ENCODE data around the gene SMIM35.

Gene SMIM35

GRCh38 chr11:118112711-118113430, 26.1 kb upstream of the SMIM35 start:
- no peak overlapping the region for H3K4me3 ChIP-seq
- H3K27ac ChIP-seq = no peak overlapping the region
- no peak overlapping the region for H3K9ac ChIP-seq (ENCODE audit: insufficient read length)
- no peaks in the 10 kb centered on the region for H3K9me3 ChIP-seq (ENCODE audit: low read depth, low read length)
- DNase-seq (ENCODE audit: low read depth, low spot score) = no peak
- TF ChIP-seq POLR2AphosphoS5 (IDR thresholded peaks at IDR 0.05; ENCODE audit: borderline replicate concordance, low read depth, low read length) (no peak), EZH2 (IDR thresholded peaks at IDR 0.05) (no peak), FOXP2 (optimal IDR thresholded peaks at IDR 0.05; ENCODE audit: control extremely low read depth, extremely low read length, insufficient read depth) (no peak)
- no peaks in the 10 kb centered on the region for H3K36me3 ChIP-seq (ENCODE audit: insufficient read depth, low read length)

GRCh38 chr11:118111744-118112035, 24.9 kb upstream of the SMIM35 start:
- H3K9me3 ChIP-seq (ENCODE audit: low read depth, low read length) = no peaks in the 10 kb centered on the region
- TF ChIP-seq FOXP2 (optimal IDR thresholded peaks at IDR 0.05; ENCODE audit: control extremely low read depth, extremely low read length, insufficient read depth) = no peak
- no peak for TF ChIP-seq POLR2AphosphoS5 (IDR thresholded peaks at IDR 0.05; ENCODE audit: borderline replicate concordance, low read depth, low read length)
- TF ChIP-seq EZH2 (IDR thresholded peaks at IDR 0.05) = no peak
- H3K36me3 ChIP-seq (ENCODE audit: insufficient read depth, low read length) = no peaks in the 10 kb centered on the region
- H3K27ac ChIP-seq = no peak overlapping the region
- no peak for DNase-seq (ENCODE audit: low read depth, low spot score)
- H3K4me3 ChIP-seq = no peak overlapping the region
- no peak overlapping the region for H3K9ac ChIP-seq (ENCODE audit: insufficient read length)

- no peak for TF ChIP-seq POLR2AphosphoS5 (IDR thresholded peaks at IDR 0.05; ENCODE audit: borderline replicate concordance, low read depth, low read length)
- TF ChIP-seq EZH2 (IDR thresholded peaks at IDR 0.05) = no peak
- TF ChIP-seq FOXP2 (optimal IDR thresholded peaks at IDR 0.05; ENCODE audit: control extremely low read depth, extremely low read length, insufficient read depth) = no peak
- Histone ChIP-seq H3K36me3 (ENCODE audit: insufficient read depth, low read length) (no peaks in the 10 kb centered on the region), H3K9me3 (ENCODE audit: low read depth, low read length) (no peaks in the 10 kb centered on the region), H3K27ac (no peak overlapping the region), H3K9ac (ENCODE audit: insufficient read length) (no peak overlapping the region), H3K4me3 (no peak overlapping the region)
- DNase-seq (ENCODE audit: low read depth, low spot score) = no peak
Measured at GRCh38 chr11:118111019-118111743, 24.4 kb upstream of the SMIM35 start.

GRCh38 chr11:118109231-118109630, 22.5 kb upstream of the SMIM35 start:
- Histone ChIP-seq H3K27ac (no peak overlapping the region), H3K36me3 (ENCODE audit: insufficient read depth, low read length) (no peaks in the 10 kb centered on the region), H3K9me3 (ENCODE audit: low read depth, low read length) (no peaks in the 10 kb centered on the region), H3K4me3 (no peak overlapping the region), H3K9ac (ENCODE audit: insufficient read length) (no peak overlapping the region)
- no peak for DNase-seq (ENCODE audit: low read depth, low spot score)
- no peak for TF ChIP-seq EZH2 (IDR thresholded peaks at IDR 0.05)
- TF ChIP-seq FOXP2 (optimal IDR thresholded peaks at IDR 0.05; ENCODE audit: control extremely low read depth, extremely low read length, insufficient read depth) = no peak
- no peak for TF ChIP-seq POLR2AphosphoS5 (IDR thresholded peaks at IDR 0.05; ENCODE audit: borderline replicate concordance, low read depth, low read length)

GRCh38 chr11:118108513-118108912, 21.8 kb upstream of the SMIM35 start:
- TF ChIP-seq POLR2AphosphoS5 (IDR thresholded peaks at IDR 0.05; ENCODE audit: borderline replicate concordance, low read depth, low read length) (no peak), EZH2 (IDR thresholded peaks at IDR 0.05) (no peak), FOXP2 (optimal IDR thresholded peaks at IDR 0.05; ENCODE audit: control extremely low read depth, extremely low read length, insufficient read depth) (no peak)

GRCh38 chr11:118106789-118107335, 20.1 kb upstream of the SMIM35 start:
- Histone ChIP-seq H3K27ac (no peak overlapping the region), H3K4me3 (no peak overlapping the region), H3K9ac (ENCODE audit: insufficient read length) (no peak overlapping the region), H3K9me3 (ENCODE audit: low read depth, low read length) (no peaks in the 10 kb centered on the region), H3K36me3 (ENCODE audit: insufficient read depth, low read length) (no peaks in the 10 kb centered on the region)
- no peak for TF ChIP-seq POLR2AphosphoS5 (IDR thresholded peaks at IDR 0.05; ENCODE audit: borderline replicate concordance, low read depth, low read length)
- no peak for TF ChIP-seq EZH2 (IDR thresholded peaks at IDR 0.05)
- no peak for TF ChIP-seq FOXP2 (optimal IDR thresholded peaks at IDR 0.05; ENCODE audit: control extremely low read depth, extremely low read length, insufficient read depth)
- no peak for DNase-seq (ENCODE audit: low read depth, low spot score)

More at GRCh38 chr11:118108513-118108912, 21.8 kb upstream of the SMIM35 start:
- Histone ChIP-seq H3K9ac (ENCODE audit: insufficient read length) (no peak overlapping the region), H3K27ac (no peak overlapping the region), H3K9me3 (ENCODE audit: low read depth, low read length) (no peaks in the 10 kb centered on the region), H3K4me3 (no peak overlapping the region), H3K36me3 (ENCODE audit: insufficient read depth, low read length) (no peaks in the 10 kb centered on the region)
- DNase-seq (ENCODE audit: low read depth, low spot score) = no peak

GRCh38 chr11:118105657-118106305, 19.0 kb upstream of the SMIM35 start:
- no peak overlapping the region for H3K4me3 ChIP-seq
- TF ChIP-seq FOXP2 (optimal IDR thresholded peaks at IDR 0.05; ENCODE audit: control extremely low read depth, extremely low read length, insufficient read depth) (no peak), POLR2AphosphoS5 (IDR thresholded peaks at IDR 0.05; ENCODE audit: borderline replicate concordance, low read depth, low read length) (no peak), EZH2 (IDR thresholded peaks at IDR 0.05) (no peak)
- no peaks in the 10 kb centered on the region for H3K9me3 ChIP-seq (ENCODE audit: low read depth, low read length)
- no peak overlapping the region for H3K27ac ChIP-seq
- DNase-seq (ENCODE audit: low read depth, low spot score) = no peak
- H3K9ac ChIP-seq (ENCODE audit: insufficient read length) = no peak overlapping the region
- H3K36me3 ChIP-seq (ENCODE audit: insufficient read depth, low read length) = no peaks in the 10 kb centered on the region

GRCh38 chr11:118104491-118104890, 17.7 kb upstream of the SMIM35 start:
- Histone ChIP-seq H3K36me3 (ENCODE audit: insufficient read depth, low read length) (no peaks in the 10 kb centered on the region), H3K9ac (ENCODE audit: insufficient read length) (no peak overlapping the region), H3K9me3 (ENCODE audit: low read depth, low read length) (no peaks in the 10 kb centered on the region), H3K4me3 (no peak overlapping the region), H3K27ac (no peak overlapping the region)
- no peak for DNase-seq (ENCODE audit: low read depth, low spot score)
- TF ChIP-seq FOXP2 (optimal IDR thresholded peaks at IDR 0.05; ENCODE audit: control extremely low read depth, extremely low read length, insufficient read depth) (no peak), POLR2AphosphoS5 (IDR thresholded peaks at IDR 0.05; ENCODE audit: borderline replicate concordance, low read depth, low read length) (no peak), EZH2 (IDR thresholded peaks at IDR 0.05) (no peak)
